HG03457 (cell line): Measurements from ENCODE around the gene LRFN2.

Experiments
- ATAC-seq: cut with Tn5 transposase; IDR thresholded peaks from one replicate; pipeline ENCODE4 v1.9.1; 2021; ENCODE audit warnings: moderate number of reproducible peaks; ENCODE audit not compliant: unreplicated experiment

The LRFN2 gene

DNA sequence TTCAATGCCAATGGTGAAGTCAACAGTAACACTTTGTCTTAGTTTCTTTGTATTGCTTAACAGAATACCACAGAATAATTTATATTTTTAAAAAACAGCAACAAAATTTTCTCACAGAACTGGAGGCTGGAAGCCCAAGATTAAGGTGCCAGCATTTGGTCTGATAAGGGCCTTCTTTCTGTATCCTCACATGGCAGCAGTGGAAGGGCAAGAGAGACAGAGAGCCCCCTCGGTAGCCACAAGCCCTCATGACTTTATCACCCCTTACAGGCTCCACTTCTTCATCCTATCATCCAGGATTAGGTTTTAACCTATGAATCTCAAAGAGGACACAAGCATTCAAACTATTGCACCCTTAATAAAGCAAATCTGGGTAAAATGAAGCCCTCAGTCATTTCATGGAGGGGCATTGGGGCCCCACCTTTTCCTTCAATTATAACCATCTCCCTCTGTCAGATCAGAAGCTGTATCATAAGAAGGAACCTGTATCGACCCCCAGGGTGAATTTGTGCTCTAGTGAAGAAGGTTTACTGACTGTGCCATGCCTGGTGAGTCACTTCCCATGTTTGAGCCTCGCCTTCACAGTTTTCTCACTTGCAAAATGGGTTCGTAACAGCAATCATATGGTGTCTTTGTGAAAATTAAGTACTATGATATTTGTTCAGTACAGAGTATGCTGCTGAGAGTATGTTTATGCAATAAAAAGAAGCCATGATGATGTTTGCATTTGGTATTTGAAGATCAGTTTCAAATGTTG is 178.2 kb downstream of the LRFN2 start:
- no peak for ATAC-seq

DNA sequence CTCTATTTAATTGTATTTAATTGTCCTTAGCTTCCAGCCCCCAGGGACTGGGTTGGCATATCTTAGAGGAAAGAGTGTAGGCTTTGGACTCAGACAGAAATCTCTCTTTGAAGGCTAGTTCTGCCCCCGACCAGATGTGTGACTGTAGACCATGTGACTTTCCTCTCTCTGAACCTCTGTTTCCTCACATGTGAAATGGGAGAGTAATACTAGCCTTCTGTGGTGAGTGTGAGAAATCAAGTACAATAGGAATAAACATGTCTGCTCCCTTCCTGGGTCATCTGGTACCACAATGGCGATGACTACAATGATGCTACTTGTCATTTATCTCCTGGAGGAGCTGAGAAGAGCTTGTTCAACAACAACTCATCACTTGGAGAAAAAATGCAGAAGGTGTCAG is 179.9 kb downstream of the LRFN2 start:
- ATAC-seq, result no peak

DNA sequence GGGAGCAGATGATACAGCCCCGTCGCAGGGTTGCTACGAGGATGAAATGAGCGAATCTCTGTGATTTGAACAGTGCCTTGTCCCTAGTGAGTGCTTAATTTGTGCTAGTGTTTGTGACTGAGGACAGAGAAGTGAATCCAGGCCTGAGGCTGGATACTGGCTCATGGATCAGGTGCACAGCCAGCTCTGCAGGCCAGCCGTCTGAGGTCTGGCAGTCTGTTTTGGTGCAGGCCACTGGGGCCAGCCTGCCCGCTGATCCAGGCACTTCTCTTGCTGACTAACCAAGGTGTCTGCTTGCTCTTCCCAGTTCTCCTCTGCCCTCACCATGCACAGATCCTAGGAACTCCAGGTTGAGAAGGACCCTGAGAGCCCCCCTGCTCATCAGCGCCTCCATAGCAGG is 181.0 kb downstream of the LRFN2 start:
- no peak for ATAC-seq

DNA sequence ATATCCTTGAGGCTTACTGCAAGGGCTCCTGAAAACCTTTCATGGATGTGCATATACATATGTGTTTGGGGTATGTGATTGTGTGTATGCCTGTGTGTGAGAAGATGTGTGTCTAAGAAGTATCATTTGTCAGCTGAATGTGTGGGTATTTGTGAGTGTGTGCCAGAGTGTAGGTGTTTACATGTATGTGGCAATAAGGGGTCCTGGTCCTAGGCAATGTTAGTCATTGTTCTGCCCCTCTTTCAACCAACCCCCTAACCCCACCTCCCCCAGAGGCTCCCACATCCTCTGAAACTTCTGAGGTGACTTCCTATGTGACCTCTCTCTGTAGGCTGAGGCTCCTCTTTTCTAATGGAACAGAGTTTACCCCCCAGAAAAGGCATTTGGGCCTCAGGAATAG is 186.4 kb downstream of the LRFN2 start:
- ATAC-seq, result no peak

DNA sequence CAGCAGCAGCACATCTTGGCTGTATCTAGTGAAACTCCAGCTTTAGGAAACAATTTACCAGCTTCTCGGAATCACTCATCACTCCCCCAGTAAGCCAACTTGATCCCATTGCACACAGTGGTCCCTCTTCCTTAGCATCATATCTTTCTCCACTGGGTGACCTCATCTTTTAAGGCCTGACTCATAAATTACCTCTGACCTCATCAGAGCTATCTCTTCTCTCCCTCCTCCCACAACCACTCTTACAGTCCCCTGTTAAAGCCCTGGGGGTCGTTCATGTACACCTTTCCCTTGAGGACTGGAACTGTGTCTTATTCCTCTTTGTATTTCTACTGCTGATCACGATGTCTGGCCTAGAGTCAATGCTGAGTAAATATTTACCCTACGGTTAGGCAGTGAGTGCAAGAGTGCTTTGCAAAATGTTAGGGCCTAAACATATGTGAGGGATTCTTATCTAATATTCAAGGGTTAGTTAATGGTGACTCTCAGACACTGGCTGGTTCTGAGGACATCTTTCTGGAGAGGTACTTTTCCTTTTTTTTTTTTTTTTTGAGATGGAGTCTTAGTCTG is 187.2 kb downstream of the LRFN2 start:
- no peak for ATAC-seq

DNA sequence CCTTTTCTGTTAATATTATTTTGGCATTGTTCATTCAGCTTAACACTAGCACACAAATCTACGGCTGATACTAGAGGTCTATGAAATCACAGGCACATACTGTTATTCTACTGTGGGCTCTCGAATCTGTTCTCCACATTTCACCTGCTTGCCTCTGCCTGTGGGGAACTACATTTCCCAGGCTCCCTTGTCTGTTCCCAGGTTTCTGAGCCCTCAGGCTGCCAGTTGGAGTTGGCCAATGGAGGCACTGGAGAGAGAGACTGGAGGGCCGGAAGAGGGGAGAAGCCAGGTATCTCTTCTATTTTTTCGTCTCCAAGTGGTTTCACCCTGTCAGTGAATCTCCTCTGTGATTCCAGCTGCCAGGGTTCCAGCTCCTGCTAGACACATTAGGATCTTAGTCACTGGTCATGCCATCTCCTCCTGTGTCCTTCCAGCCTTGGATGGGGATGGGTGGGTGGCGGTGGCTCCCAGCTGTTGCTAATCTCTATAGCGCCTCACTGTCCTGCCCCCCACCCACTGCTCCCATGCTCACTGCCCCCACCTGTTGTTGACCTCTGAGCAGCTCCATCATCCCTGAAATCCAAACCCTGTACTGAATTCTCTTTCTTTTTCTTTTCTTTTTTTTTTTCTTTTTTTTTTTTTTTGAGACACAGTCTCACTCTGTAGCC is 188.2 kb downstream of the LRFN2 start:
- no peak for ATAC-seq

DNA sequence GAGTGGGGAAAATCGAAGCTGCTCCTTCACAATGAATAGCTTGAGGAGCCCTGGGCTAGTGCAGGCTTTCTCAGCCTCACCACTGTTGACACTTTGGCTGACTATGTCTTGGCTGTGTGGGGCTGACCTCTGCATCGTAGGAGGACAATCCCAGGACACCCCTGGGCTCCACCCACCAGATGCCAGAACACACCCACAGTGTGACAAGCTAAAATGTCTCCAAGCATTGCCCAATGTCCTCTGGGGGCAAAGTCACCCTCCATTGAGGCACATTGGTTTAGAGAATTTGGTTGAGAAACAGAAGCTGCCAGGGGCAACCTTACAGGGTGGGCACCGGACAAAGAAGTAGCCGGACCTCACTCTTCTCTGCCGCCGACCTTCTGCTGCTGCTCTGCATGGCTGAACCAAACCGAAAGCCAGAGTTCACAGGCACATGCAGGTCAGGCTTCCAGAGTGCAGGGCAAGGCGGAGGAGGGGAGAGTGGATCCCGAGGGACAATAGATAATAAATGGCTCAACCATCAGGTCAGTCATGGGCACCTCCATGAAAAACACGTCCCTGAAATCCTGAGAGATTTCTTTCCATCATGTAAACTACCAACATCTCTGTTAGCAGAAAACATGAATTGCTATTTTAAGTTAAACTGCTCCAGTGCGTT is 189.0 kb downstream of the LRFN2 start:
- no peak for ATAC-seq

DNA sequence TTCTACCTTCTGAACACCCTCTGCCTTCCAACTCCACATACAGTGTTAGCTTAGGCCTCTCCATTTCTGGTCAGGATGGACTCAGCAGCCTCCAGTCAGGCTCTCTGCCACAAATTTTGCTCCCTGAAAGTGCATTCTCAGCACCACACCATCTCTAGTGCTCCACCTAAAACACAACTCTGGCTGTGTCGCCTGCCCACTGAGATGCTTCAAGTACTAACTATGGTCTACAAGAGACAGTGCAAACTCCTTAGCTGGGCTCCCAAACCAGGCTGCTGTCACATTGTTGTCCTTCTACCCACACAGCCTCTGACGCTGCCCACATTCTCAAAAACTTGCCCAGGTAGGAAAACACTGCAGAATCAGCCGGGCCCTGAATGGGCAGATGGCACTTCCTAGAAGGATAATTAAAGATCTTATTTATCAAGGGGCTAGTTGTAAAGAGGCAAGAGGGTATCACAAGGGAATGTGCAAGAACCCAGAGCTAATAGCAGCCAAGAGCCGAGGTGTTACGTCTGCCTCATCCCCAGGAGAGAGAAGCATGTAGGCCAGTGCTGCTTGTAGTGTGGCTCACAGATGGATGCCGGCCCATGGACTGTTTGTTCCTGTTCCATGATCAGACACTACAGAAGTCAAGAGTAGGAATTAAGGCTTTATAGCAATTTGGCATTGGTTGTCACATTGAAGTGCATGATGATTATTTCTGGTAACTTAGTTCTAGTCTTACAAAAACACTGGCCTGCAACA is 189.7 kb downstream of the LRFN2 start:
- ATAC-seq, result no peak

DNA sequence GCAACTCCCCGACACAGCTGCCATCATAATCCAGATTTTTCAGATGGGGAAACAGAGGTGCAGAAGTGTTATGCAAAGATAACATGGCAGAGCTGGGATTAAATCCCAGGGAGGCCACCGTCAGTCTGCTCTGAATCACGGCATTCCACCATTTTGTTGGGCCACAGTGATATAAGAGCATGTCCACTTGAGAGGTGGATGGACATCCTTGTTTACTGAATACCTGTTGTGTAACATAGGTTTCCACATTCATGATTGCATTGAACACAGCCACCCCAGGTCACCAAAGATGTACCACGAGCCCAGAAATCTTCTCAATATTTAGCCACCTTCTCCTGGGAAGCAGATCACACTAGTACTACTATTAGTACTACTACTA is 191.5 kb downstream of the LRFN2 start:
- no peak for ATAC-seq

DNA sequence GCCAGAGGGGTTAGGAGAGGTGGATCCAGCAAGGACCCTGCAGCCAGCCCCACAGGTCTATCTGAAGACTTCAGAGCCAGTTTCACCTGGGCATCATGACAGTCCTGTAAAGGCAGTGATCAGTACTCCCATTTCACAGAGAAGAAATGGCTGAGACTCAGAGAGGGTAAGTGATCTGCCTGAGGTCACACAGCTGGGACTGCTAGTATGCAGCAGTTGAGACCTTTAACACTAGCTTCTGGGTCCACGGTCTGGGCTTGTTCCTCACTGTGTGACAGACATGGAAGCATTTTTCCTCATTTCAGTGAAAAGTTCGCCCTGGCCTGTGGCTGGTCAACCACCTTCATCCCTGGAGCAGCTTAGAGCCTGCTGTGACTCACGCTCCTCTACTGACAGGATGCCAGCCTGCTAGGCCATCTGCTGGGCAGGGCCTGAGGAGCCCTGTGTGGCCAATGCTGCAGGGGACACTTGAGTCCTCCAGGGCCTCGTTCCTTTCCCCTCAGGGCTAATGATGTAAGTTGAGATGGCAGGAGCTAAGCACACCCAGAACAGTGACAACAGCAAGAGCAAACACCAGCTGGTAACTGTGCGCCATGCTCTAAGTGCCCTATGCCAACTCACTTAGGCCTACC is 192.0 kb downstream of the LRFN2 start:
- no peak for ATAC-seq

DNA sequence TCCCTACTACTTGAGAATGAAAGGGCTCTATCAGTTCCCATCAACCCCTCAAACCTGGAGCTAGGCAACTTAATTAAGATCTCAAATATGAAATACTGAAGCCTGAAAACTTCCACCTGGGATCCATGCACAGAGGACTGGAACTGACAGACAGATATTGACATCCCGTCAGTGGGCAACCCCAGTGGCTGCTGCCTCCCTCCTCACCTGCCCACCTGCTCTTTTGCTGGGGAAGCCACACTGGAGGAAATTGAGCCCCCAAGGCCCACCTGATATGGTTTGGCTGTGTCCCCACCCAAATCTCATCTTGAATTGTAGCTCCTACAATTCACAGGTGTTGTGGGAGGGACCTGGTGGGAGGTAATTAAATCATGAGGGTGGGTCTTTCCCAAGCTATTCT is 192.8 kb downstream of the LRFN2 start:
- ATAC-seq, result no peak

DNA sequence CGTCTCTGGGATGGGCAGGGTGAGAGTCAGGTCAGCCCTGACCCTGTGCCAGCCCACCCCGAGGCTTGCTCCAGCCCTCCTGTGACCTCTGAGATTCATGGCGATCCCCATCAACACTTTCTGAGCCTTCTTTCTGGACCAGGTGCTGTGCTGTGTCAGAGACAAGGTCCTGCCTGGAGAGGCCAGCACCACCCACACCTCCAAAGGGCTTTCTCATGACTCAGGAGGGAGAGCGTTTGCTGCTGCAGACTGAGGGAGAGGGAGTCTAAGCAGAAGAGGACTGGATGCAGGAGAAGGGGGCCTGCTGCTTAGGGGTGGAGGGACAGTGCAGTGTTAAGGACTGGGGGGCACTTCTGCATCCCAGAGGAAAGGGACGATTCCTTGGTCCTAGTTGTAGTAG is 193.5 kb downstream of the LRFN2 start:
- no peak for ATAC-seq

DNA sequence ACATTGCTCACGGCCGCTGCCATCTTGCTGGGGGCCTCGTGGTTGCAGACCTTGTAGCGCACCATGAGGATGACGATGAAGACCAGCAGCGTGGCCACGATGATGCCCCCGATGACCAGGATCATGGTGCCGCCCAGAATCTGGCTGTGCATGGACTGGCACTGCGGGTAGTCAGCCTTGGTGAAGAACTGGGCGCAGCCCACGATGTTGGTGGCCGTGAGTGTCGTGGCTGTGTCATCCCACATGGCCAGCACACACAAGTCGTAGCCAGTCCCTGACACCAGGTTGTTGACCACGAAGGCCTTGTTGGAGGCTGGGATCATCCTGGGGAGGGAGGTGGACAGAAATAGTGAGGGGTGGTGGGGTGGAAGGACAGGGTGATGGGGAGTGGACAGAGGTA is 194.6 kb downstream of the LRFN2 start:
- ATAC-seq, result no peak

DNA sequence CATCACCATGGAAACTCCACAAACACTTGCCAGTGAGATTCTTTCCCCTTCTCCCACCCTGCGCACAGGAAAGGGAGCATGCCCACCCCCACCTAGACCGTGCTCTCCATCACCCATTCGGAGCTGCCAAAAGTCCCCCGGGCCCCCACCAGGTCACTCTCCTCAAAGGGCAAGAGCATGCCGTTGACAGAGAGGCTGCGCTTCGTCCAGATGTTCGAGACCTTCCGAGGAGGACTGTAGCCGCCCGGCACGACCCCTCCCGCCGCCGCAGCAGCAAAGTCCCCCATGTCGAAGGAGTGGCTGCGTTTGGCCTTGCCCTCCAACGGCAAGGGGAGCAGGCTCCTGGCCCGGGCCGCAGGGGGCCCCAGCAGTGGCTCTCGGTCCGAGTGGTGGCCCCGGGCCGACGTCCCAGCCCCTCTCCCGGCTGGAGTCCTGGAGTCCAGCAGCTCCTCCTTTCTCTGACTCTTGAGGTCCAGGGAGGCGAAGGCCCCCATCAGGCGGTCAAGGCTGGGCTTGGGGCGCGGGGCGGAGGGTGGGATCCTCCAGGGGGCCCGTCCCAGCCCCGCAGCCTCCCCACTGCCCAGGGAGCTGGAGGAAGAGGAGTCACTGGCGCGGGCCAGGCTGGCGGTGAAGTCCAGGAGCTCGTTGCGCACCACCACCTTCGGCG is 195.2 kb downstream of the LRFN2 start:
- ATAC-seq, result no peak

DNA sequence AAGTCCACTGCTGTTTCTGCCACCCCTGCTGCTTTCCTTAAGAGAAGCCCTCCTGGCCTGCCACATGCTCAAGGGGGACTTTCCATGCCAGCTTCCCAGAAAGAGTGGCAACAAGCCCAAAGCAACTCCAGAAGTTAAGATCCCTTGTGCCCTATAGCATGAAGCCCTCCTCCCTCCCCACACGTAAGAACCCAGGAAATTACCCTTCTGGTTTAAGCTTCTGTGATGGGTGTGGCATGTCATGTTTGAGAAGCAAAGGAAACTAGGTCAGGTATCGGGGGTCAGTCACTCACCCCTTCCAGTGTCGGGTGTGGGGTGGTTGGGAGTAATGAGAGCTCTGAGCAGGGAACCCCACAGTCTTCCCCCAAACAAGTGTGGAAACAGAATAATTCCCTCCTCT is 196.1 kb downstream of the LRFN2 start:
- no peak for ATAC-seq

DNA sequence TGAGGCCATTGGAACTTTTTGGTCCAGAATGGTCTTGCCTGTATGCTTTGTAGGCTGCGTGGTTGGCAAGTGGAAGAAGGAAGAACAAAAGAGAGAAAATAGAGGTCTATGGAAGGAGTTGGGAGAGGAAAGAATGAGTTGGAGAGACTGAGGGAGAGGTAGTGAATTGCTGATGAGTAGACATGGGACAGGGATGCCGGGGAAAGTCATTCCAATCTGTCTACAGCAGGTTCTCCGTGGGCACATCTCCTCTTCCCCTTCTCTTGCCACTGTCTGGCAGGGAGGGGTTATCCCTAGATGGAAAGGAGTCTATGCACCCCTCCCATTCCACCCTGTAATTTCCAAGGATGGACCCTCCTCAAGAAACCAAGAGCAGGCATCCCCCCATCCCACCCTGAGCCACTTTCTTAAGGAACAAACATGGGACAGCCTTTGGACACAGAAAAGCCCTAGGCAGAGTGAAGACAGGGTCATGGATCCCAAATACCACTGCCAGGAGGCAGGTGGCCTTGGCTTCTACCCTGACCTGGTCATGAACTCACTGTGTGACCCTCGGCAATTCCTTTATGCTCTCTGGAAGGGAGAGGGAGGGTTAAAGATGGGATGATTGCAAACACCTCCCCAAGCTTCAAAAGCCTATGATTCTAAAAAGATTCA is 196.9 kb downstream of the LRFN2 start:
- no peak for ATAC-seq

DNA sequence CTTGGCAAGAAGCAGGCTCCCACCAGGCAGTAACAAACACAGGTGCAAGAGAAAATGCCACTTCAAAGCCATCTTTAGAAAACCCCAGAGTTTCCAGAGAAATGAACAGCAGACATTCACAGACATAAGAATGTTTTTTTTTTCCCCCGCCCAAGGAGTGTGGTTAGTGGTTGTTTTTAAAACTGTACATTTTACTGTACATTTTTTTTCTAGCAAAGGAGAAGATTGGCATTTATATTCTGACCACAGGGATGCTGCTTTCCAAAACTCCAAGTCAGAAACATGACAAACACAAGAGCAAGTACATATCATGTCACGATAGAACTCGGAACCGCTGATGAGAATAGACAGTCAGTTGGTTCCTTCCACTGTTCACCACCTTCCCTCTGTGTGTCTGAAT is 197.9 kb downstream of the LRFN2 start:
- no peak for ATAC-seq

DNA sequence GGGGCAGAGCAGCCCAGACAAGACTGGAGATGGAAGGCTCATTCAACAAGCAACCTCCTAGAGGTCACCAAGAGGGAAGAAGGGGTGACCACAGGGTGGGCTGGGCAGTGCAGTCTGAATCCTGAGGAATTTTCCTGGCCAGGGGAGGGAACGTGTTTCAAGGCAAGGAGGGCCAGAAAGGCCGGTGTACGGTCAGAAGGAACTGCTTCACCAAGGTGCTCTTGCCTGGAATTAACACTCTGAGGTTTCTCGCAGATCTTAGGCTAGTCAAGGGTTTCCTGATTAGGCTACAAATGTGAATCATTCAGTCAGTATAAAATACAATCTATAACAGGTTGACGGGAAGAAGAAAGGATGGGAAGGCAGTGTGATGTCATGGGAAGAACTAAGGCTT is 199.3 kb downstream of the LRFN2 start:
- no peak for ATAC-seq

DNA sequence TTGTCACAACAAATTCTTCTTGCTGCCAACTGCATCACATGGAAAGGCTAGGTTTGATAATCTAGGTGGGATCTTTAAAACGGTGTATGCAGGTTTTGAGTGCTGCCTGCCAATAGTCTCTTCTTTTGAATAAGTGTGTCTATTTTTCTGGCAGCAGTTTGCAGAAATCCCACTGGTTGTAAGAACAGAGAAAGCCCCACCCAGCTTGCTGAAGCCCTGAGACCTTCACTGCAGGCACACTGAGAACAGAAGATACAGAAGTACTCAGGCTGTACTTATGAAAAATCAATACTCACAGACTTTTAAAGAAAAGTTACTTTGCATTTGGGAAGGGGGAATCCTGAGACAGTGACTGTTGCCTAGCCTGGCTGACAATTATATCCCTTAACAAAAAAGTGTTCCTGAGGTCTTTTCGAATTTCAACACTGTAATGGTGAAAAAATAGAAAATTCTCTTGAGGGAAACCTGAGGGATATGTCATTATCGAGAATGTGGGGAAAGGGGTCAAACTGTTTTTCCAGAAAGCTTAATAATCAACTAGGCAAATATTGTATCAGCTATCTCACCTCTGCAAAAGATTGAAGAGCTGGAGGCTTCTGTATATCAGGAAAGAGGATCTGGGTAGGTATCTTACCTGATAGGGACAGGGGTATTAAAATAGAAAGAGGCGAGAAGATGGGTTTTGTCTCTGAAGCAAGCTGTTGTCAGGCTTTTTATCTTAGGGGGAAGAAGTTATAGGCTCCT is 199.9 kb downstream of the LRFN2 start:
- ATAC-seq, result no peak
